H54 (cell line): Measurements from ENCODE around the gene CCL13.

Experiments used
- DNase-seq: peaks from one replicate; pipeline ENCODE4 v3.0.0; 2011; ENCODE audit warnings: low spot score, mixed read lengths; ENCODE audit not compliant: insufficient read length
- FAIRE-seq: peaks from 3 replicates; lab custom pipeline; 2011; peaks lifted over from hg19 to GRCh38; lab: Jason Lieb, UNC
- POLR2A ChIP-seq: IDR thresholded peaks from 2 replicates; pipeline ENCODE4 v1.6.1; 2011; ENCODE audit warnings: low read depth, mild to moderate bottlenecking, low read length

CCL13 gene

GRCh38 chr17:34368196-34368945 is 12.1 kb downstream of the CCL13 start:
- no peak for FAIRE-seq
- no peak for DNase-seq
- TF ChIP-seq POLR2A = no peak

- no peak for TF ChIP-seq POLR2A
- no peak for FAIRE-seq
- DNase-seq = no peak
Measured at GRCh38 chr17:34368946-34369500, 12.7 kb downstream of the CCL13 start.

- FAIRE-seq (no peak), DNase-seq (no peak)
- no peak for TF ChIP-seq POLR2A
Measured at GRCh38 chr17:34369571-34369970, 13.3 kb downstream of the CCL13 start.

DNA sequence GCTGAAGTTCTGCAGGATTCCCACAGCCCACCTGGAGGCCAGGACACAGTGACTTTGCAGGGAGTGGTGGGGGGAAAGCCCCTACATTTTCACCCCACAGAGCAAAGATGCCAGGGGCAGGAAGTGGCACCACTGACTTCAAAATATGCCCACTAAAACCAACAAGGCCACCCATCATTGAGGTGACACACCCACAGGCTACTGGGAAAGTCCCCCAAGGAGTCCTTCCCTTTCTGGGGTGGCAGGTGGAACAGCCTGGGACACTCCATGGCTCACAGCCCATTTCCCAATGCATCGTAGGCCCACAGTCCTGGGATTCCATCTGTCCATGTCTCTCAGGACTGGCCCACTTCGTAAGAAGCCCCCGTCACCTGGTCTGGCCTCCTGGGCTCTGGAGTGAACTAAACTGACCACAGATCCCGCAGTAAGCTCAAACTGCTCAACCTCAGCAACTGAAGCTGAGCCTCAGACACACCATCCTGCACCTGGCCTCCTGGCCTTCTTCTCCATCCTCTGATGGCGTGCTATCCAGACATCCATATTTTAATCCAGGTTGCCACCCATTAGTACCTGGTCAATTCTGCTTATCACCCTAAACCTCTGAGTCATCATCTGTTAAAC is 14.2 kb downstream of the CCL13 start:
- no peak for DNase-seq
- no peak for TF ChIP-seq POLR2A
- FAIRE-seq = no peak

DNA sequence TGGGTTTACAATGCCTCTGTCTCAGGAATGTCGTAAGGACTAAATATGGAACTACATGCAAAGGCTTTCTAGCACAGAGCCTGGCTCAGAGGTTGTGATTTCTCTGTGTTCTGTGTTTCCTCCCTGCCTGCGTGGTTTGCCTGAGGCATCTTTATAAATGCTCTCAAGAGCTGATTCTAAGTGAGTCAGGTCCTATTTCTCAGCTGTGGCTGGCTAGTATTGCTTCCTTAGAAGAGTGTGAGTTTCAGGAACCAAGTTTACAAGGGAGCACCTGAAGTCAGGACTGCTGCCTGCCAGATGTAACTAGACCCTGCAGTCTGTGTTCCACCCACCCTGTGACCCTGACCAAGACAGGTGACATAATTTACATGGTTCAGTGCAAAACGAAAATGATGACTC is 14.7 kb downstream of the CCL13 start:
- DNase-seq (no peak), FAIRE-seq (no peak)
- no peak for TF ChIP-seq POLR2A

DNA sequence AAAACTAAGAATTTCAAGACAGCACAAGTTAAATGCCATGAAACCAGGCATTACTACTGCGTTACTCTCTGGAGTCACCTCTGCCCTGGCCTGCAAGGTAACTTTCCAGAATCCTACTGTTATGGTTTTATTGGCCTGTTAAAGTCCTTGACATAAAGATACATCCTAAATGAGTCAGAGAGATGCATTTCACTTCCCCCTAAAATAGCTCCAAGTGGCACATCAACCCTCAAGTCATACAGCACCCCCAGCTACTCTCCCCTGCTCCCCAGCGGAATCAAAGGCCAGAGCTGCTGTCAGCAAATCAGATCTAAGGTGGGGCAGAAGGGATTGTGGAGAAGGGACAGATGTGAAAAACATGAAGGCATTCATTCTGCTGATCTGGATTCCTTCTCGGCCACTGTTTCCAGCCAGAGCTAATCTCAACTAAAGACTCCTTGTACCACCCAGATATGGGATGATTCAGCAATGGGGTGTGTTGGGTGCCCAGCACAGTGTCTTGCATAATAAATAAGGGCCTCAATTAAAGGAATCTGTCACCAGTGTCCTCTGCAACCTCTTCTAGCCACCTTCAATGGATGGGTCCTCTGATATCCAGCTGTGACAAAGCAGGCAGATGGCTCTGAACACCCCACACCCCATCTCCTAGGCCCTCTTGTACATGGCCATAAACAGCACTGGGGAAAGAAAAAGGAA is 15.3 kb downstream of the CCL13 start:
- no peak for TF ChIP-seq POLR2A
- DNase-seq (no peak), FAIRE-seq (no peak)

DNA sequence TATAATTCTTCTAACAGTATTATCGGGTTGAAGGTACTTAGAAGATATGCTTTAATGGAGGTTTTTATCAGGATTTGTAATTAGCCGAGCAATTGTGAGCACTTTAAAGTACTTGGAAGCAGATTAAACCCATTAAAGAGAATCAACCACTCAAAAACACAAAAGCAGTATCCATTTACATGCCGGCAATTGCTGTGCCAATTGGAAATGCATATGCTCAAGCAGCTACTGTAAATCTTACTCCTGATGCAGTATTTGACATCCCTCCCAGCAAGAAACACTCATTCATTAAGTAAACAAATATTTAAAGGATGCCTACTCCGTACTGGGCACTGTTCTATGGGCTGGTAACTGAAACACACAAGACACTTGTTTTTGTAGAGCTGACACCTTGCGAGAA is 18.2 kb downstream of the CCL13 start:
- TF ChIP-seq POLR2A = no peak
- DNase-seq (no peak), FAIRE-seq (no peak)

GRCh38 chr17:34375426-34375997 is 19.2 kb downstream of the CCL13 start:
- FAIRE-seq (no peak), DNase-seq (no peak)
- TF ChIP-seq POLR2A = no peak

- TF ChIP-seq POLR2A = no peak
- no peak for FAIRE-seq
- no peak for DNase-seq
Measured at GRCh38 chr17:34377078-34377823, 21.0 kb downstream of the CCL13 start.

DNA sequence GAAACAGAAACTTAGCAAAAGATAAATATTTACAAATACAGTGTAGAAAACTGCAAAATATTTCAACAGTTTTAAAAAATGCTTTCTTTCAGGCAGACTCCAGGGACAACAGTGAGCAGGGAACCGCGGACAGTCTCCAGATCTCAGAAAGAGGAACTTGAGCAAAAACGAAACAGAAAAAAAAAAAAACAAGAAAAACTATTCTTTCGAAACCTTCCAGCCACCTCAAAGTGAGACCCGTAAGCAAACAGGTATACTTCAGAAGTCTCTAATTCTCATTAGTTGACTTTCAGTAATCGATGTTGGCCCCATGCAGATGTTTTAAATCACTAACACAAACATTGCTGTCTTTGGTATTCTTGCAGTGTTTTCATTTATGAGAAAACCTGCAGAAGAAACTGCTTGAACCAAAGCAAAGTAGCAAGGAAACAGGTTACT is 22.4 kb downstream of the CCL13 start:
- DNase-seq = no peak
- no peak for TF ChIP-seq POLR2A
- FAIRE-seq = no peak

GRCh38 chr17:34379868-34380267 is 23.6 kb downstream of the CCL13 start:
- DNase-seq = no peak
- no peak for TF ChIP-seq POLR2A
- no peak for FAIRE-seq

DNA sequence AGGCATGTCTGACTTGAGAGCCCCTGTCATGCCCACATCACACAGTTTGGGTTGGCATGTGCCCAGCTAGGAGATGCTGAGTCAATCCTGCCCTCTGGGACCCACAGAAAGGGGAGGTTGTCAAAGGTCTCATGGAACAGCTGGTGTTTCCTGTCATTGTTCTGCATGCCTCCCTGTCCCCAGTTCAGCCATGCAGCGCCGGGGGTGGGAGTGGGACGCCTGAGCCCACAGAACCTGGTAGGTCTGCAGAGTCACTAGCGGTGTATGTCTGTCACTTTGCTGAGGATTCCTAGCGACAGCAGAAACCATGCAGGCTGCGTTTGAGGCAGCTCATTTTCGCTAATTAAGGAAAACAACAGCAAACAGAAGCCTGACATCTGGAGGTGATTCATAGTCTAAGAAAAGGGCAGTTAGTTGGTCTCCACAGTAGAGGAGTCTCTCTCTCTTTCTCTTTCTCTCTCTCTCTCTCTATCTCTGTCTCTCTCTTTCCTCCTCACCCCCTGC is 26.4 kb downstream of the CCL13 start:
- FAIRE-seq = no peak
- no peak for DNase-seq
- TF ChIP-seq POLR2A = no peak

GRCh38 chr17:34383216-34383615 is 26.9 kb downstream of the CCL13 start:
- DNase-seq (no peak), FAIRE-seq (no peak)
- no peak for TF ChIP-seq POLR2A
